ENCODE results near the gene CLDND2. TPM values are rescaled to one million over a fixed set of nuclear protein-coding genes. Genes with fewer than 3 reads are reported as not detected.
A peak's percentile ranks its signal among the peaks of the same experiment; 100 is the strongest.

CLDND2 gene
- total and polyA plus RNA-seq, 2 donors (not counting 1 experiment from before 2014, with no cell fraction given), result not detected

DNA sequence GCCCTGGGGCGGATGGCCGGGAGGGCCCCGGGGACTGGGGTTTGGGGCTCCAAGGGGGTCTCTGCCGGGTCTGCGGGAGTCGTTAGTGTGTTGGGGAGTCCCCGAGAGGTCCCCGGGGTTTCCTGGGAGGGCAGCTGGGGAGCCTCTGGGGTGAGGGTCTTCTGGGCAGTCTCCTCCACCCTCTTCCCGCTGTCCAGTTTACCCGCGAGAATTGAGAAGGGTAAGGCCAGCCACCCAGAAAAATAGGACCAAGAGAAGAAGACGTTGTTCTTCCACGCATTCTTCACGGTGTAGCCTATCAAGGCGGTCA lies 1.6 kb downstream of the CLDND2 start:
- peak overlapping the region; percentile 79 for H3K27ac ChIP-seq (ENCODE audit: insufficient read depth, low read length)
- H3K4me2 ChIP-seq (ENCODE audit: extremely low read depth, insufficient read depth, low read length), result peak overlapping the region; percentile 64
- no peaks in the 10 kb centered on the region for H3K36me3 ChIP-seq (ENCODE audit: control insufficient read depth, insufficient read depth, low read length)
- peaks cover 4% of the 10 kb centered on the region for H3K79me2 ChIP-seq (ENCODE audit: control insufficient read depth, insufficient read depth, low read length)
- peak overlapping the region; percentile 95 for H2AFZ ChIP-seq (ENCODE audit: low read length)
- H4K20me1 ChIP-seq (ENCODE audit: control insufficient read depth, extremely low read depth, insufficient read depth, low read length), result no peaks in the 10 kb centered on the region
- H3K4me1 ChIP-seq (ENCODE audit: control insufficient read depth, extremely low read depth, insufficient read depth, low read length), result peaks cover 13% of the 10 kb centered on the region
- peak overlapping the region; percentile 65 to 98 (median 77) for H3K4me3 ChIP-seq (replicated peaks in 1 of 4; ENCODE audit: control extremely low read depth in 1 of 4, insufficient read depth in 1 of 4, low read depth in 3 of 4, low read length in 4 of 4)
- no peaks in the 10 kb centered on the region for H3K27me3 ChIP-seq (ENCODE audit: control insufficient read depth, insufficient read depth, low read length)
- peak overlapping the region; percentile 74 for H3K9ac ChIP-seq (ENCODE audit: insufficient read depth, low read length)
- H3K9me3 ChIP-seq (ENCODE audit: control insufficient read depth, insufficient read depth, low read depth, low read length), result no peaks in the 10 kb centered on the region
- TF ChIP-seq, protein P1, sequence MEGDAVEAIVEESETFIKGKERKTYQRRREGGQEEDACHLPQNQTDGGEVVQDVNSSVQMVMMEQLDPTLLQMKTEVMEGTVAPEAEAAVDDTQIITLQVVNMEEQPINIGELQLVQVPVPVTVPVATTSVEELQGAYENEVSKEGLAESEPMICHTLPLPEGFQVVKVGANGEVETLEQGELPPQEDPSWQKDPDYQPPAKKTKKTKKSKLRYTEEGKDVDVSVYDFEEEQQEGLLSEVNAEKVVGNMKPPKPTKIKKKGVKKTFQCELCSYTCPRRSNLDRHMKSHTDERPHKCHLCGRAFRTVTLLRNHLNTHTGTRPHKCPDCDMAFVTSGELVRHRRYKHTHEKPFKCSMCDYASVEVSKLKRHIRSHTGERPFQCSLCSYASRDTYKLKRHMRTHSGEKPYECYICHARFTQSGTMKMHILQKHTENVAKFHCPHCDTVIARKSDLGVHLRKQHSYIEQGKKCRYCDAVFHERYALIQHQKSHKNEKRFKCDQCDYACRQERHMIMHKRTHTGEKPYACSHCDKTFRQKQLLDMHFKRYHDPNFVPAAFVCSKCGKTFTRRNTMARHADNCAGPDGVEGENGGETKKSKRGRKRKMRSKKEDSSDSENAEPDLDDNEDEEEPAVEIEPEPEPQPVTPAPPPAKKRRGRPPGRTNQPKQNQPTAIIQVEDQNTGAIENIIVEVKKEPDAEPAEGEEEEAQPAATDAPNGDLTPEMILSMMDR (conservative IDR thresholded peaks at IDR 0.05 in 1 of 2, IDR thresholded peaks at IDR 0.05 in 1 of 2; ENCODE audit: low read depth in 1 of 2, low read length in 2 of 2), result no peak
- TF ChIP-seq EZH2 (IDR thresholded peaks at IDR 0.05; ENCODE audit: low read length, missing control alignments), result no peak
- DNase-seq (ENCODE audit: low read depth in 2 of 2), result no peak

DNA sequence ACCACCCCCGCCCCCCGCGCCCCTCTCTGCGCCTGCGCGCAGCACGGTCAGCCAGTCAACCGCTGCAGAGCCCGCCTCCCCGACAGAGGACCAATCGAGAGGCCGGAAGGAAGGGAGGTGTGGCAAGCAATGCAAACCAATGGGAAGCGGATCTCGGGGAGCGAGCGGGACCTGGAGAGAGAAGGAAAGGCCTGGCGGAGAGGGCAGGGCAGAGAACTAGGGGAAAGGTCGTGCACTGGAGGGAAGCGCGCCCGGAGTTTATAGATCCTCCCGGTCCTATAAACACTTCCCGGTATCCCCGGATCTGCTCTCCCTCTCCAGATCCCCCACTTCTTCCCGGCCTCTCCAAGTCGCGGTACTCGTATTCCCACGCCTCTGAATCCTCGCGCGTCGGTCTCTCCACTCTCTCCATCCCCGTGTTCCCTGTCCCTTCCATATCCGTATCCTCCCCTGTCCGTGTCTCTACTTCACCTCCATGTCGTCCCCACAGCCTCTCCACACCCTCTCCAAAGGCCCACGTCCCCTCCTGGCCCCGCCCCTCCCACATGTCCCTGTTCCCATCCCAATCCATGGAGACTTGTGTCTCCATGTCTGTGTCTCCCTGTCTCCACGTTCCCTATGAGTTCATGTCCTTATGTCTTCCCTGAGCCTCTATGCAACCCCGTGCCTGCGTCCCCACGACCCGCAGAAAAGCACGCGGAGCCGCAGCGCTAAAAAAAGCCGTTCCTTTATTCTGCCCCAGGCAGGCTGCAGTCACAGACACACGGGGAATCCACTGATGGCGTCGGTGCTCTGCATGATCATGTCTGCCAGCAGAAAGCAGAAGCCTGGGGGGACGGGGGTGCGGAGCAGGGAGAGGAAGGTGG lies 2.2 kb downstream of the CLDND2 start:
- H4K20me1 ChIP-seq (ENCODE audit: control insufficient read depth, extremely low read depth, insufficient read depth, low read length), result no peaks in the 10 kb centered on the region
- H3K4me2 ChIP-seq (ENCODE audit: extremely low read depth, insufficient read depth, low read length), result peak overlapping the region; percentile 64
- no peaks in the 10 kb centered on the region for H3K36me3 ChIP-seq (ENCODE audit: control insufficient read depth, insufficient read depth, low read length)
- H3K27me3 ChIP-seq (ENCODE audit: control insufficient read depth, insufficient read depth, low read length), result no peaks in the 10 kb centered on the region
- H3K4me3 ChIP-seq (replicated peaks in 1 of 4; ENCODE audit: control extremely low read depth in 1 of 4, insufficient read depth in 1 of 4, low read depth in 3 of 4, low read length in 4 of 4), result peak overlapping the region; percentile 65 to 98 (median 94)
- H3K9me3 ChIP-seq (ENCODE audit: control insufficient read depth, insufficient read depth, low read depth, low read length), result no peaks in the 10 kb centered on the region
- TF ChIP-seq, protein P1 (conservative IDR thresholded peaks at IDR 0.05 in 1 of 2, IDR thresholded peaks at IDR 0.05 in 1 of 2; ENCODE audit: low read depth in 1 of 2, low read length in 2 of 2), result no peak
- no peak for TF ChIP-seq EZH2 (IDR thresholded peaks at IDR 0.05; ENCODE audit: low read length, missing control alignments)
- H3K79me2 ChIP-seq (ENCODE audit: control insufficient read depth, insufficient read depth, low read length), result peaks cover 4% of the 10 kb centered on the region
- peak overlapping the region; percentile 95 for H2AFZ ChIP-seq (ENCODE audit: low read length)
- H3K9ac ChIP-seq (ENCODE audit: insufficient read depth, low read length), result peak overlapping the region; percentile 74
- H3K27ac ChIP-seq (ENCODE audit: insufficient read depth, low read length), result peak overlapping the region; percentile 89
- DNase-seq (ENCODE audit: low read depth in 2 of 2), result peak; percentile 95 to 98
- peaks cover 13% of the 10 kb centered on the region for H3K4me1 ChIP-seq (ENCODE audit: control insufficient read depth, extremely low read depth, insufficient read depth, low read length)

DNA sequence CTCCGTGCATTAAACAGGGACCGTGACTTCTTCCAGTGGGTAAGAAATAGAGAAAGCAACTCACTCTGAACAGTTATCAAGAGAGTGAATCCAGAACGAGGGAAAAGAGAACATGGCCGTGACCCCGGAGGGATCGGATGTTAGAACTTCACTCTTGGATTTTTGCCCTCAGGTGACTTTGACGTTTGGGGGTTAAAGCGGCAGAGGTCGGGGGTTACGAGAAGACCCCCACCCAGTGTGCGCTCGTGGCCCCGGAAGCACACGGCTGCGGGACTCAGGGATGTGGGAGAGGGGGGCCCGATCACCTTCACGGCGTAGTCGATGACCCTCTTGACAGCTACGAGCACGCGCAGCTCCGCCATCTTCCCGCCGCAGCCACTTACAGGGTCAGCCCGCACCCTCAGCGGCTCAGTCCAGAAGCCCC lies 2.8 kb downstream of the CLDND2 start, which contains the start of gene ETFB:
Gene ETFB, minus strand, starts transcription at position 424 of the 424 bp plus-strand sequence. Its CDS starts 62 bp downstream, at position 362.
- no peaks in the 10 kb centered on the region for H3K27me3 ChIP-seq (ENCODE audit: control insufficient read depth, insufficient read depth, low read length)
- peaks cover 4% of the 10 kb centered on the region for H3K79me2 ChIP-seq (ENCODE audit: control insufficient read depth, insufficient read depth, low read length)
- DNase-seq (ENCODE audit: low read depth in 2 of 2), result no peak
- peak within 1 kb of the TSS; percentile 90 to 98 (median 95) for H3K4me3 ChIP-seq (replicated peaks in 1 of 4; ENCODE audit: control extremely low read depth in 1 of 4, insufficient read depth in 1 of 4, low read depth in 3 of 4, low read length in 4 of 4)
- no peaks in the 10 kb centered on the region for H3K9me3 ChIP-seq (ENCODE audit: control insufficient read depth, insufficient read depth, low read depth, low read length)
- peak within 1 kb of the TSS; percentile 95 for H2AFZ ChIP-seq (ENCODE audit: low read length)
- peaks cover 13% of the 10 kb centered on the region for H3K4me1 ChIP-seq (ENCODE audit: control insufficient read depth, extremely low read depth, insufficient read depth, low read length)
- no peaks in the 10 kb centered on the region for H4K20me1 ChIP-seq (ENCODE audit: control insufficient read depth, extremely low read depth, insufficient read depth, low read length)
- H3K27ac ChIP-seq (ENCODE audit: insufficient read depth, low read length), result peak within 1 kb of the TSS; percentile 89
- H3K4me2 ChIP-seq (ENCODE audit: extremely low read depth, insufficient read depth, low read length), result peak within 1 kb of the TSS; percentile 100
- H3K9ac ChIP-seq (ENCODE audit: insufficient read depth, low read length), result peak within 1 kb of the TSS; percentile 84
- TF ChIP-seq, protein P1 (conservative IDR thresholded peaks at IDR 0.05 in 1 of 2, IDR thresholded peaks at IDR 0.05 in 1 of 2; ENCODE audit: low read depth in 1 of 2, low read length in 2 of 2), result no peak
- no peak for TF ChIP-seq EZH2 (IDR thresholded peaks at IDR 0.05; ENCODE audit: low read length, missing control alignments)
- no peaks in the 10 kb centered on the region for H3K36me3 ChIP-seq (ENCODE audit: control insufficient read depth, insufficient read depth, low read length)

All from fibroblast of lung (primary cell).